ENCODE data around the gene ZNF491.
A peak's percentile ranks its signal among the peaks of the same experiment; 100 is the strongest.

The ZNF491 gene

GRCh38 chr19:11756965-11757364 is 41.4 kb upstream of the ZNF491 start:
- peak; percentile 95 for TF ChIP-seq SETDB1 (IDR thresholded peaks at IDR 0.05; ENCODE audit: insufficient read length, low read length)
- no peak for TF ChIP-seq ZNF76 (tag by site-specific recombination; IDR thresholded peaks at IDR 0.05; ENCODE audit: borderline replicate concordance, low read depth)
- no peak for TF ChIP-seq ZSCAN23 (tag by site-specific recombination; IDR thresholded peaks at IDR 0.05)
- TF ChIP-seq ZNF488 (tag by site-specific recombination; IDR thresholded peaks at IDR 0.05) = no peak
- CTCF ChIA-PET = interaction anchor here (0.8 kb wide), 1 partner anchor 41 kb away, joined by 3 read pairs; the partner anchor contains the start of gene ZNF491
- Histone ChIP-seq H3K4me3 (ENCODE audit: low read depth, low read length) (no peak overlapping the region), H3K27ac (ENCODE audit: extremely low read depth, low read depth, low read length) (no peak overlapping the region), H3K36me3 (ENCODE audit: control insufficient read depth in 2 of 2, insufficient read depth in 1 of 2, low read length in 2 of 2) (no peaks in the 10 kb centered on the region), H3K4me1 (ENCODE audit: control insufficient read depth, insufficient read depth, low read length) (no peaks in the 10 kb centered on the region), H3K9me3 (ENCODE audit: control insufficient read depth, insufficient read depth, low read depth, low read length) (no peaks in the 10 kb centered on the region)
- POLR2A ChIA-PET = no interaction called here

- no peaks in the 10 kb centered on the region for H3K4me1 ChIP-seq (ENCODE audit: control insufficient read depth, insufficient read depth, low read length)
- POLR2A ChIA-PET = no interaction called here
- CTCF ChIA-PET = no interaction called here
- H3K9me3 ChIP-seq (ENCODE audit: control insufficient read depth, insufficient read depth, low read depth, low read length) = no peaks in the 10 kb centered on the region
- no peak overlapping the region for H3K27ac ChIP-seq (ENCODE audit: extremely low read depth, low read depth, low read length)
- no peak overlapping the region for H3K4me3 ChIP-seq (ENCODE audit: low read depth, low read length)
- TF ChIP-seq ZNF629 (tag by site-specific recombination; IDR thresholded peaks at IDR 0.05) (no peak), ZNF785 (tag by site-specific recombination; IDR thresholded peaks at IDR 0.05) (no peak), ZNF214 (tag by site-specific recombination; IDR thresholded peaks at IDR 0.05; ENCODE audit: borderline replicate concordance) (no peak), ZSCAN5A (tag by site-specific recombination; IDR thresholded peaks at IDR 0.05) (no peak), ZNF449 (tag by site-specific recombination; IDR thresholded peaks at IDR 0.05) (no peak)
- H3K36me3 ChIP-seq (ENCODE audit: control insufficient read depth in 2 of 2, insufficient read depth in 1 of 2, low read length in 2 of 2) = no peaks in the 10 kb centered on the region
Measured at GRCh38 chr19:11759805-11760204, 38.5 kb upstream of the ZNF491 start.

- POLR2A ChIA-PET = interaction anchor here (0.6 kb wide), 1 partner anchor 52 kb away, joined by 3 read pairs; no protein-coding TSS in a partner anchor
Measured at GRCh38 chr19:11763117-11763516, 35.2 kb upstream of the ZNF491 start.

More at GRCh38 chr19:11763117-11763516, 35.2 kb upstream of the ZNF491 start:
- Histone ChIP-seq H3K36me3 (ENCODE audit: control insufficient read depth in 2 of 2, insufficient read depth in 1 of 2, low read length in 2 of 2) (no peaks in the 10 kb centered on the region), H3K4me1 (ENCODE audit: control insufficient read depth, insufficient read depth, low read length) (no peaks in the 10 kb centered on the region), H3K4me3 (ENCODE audit: low read depth, low read length) (no peak overlapping the region), H3K9me3 (ENCODE audit: control insufficient read depth, insufficient read depth, low read depth, low read length) (no peaks in the 10 kb centered on the region), H3K27ac (ENCODE audit: extremely low read depth, low read depth, low read length) (no peak overlapping the region)
- CTCF ChIA-PET = interaction anchor here (0.9 kb wide), 1 partner anchor 34 kb away, joined by 3 read pairs; no protein-coding TSS in a partner anchor
- TF ChIP-seq ZNF560 (tag by site-specific recombination; IDR thresholded peaks at IDR 0.05; ENCODE audit: borderline replicate concordance) (no peak), ZNF792 (tag by site-specific recombination; IDR thresholded peaks at IDR 0.05) (no peak), PRDM2 (tag by site-specific recombination; IDR thresholded peaks at IDR 0.05; ENCODE audit: borderline replicate concordance) (no peak)
